Heart left ventricle (tissue), 13 donors: Measurements from ENCODE around the gene PGAP6.

Source experiments
- CTCF ChIP-seq, 12 donors: fragments of 200-600 bp; sonication (generic) in 4 of 12; IDR thresholded peaks; one replicate each; pipeline versions ENCODE4 v1.5.0 to v1.8.0; 2018 to 2022; ENCODE audit warnings: antibody characterized with exemption in 12 of 12, mild to moderate bottlenecking in 5 of 12
- POLR2A ChIP-seq, 2 donors: fragments of 450-650 bp; IDR thresholded peaks; one replicate each; pipeline ENCODE4 v1.6.1; 2017; ENCODE audit warnings: antibody characterized with exemption in 2 of 2, mild to moderate bottlenecking in 2 of 2, moderate library complexity in 2 of 2
- donor health status: ischemic (EF 13 %, LVEDD 7.1; RV severe dilation, severe dysfunction).
- donor health status: DM: no; HTN: yes; CAD: no.
- donor health status: DM: no; HTN: no; CAD: no.
- donor health status: ischemic (EF 25% LVEDD 6.9; RV normal size, moderate dysfunction).
- donor health status: ischemic (EF 25% LVEDD 5.7; RV mildly dilated, moderate dysfunction).
- donor health status: ischemic (EF 35%, LVEDD 5.7; RV mildly dilated, moderate dysfunction).
- donor health status: nonischemic (EF 11% LVEDD 7.7; RV severe dilation, severe dysfunction).
- donor health status: DM: yes; HTN: yes; CAD: no.
- donor health status: PGD.
- donor health status: ischemic (EF 29% LVEDD 5.4; RV normal size, mild dysfunction).
- donor health status: nonischemic (EF 23%, LVEDD 6.1; RV moderate dilation, normal function).

- peak; percentile 47 to 67 (median 62) for TF ChIP-seq CTCF (IDR thresholded peaks at IDR 0.05)
- TF ChIP-seq POLR2A (IDR thresholded peaks at IDR 0.05), result no peak
These were observed 10.1 kb upstream of the PGAP6 start for GRCh38 chr16:391885-392335.
